HG03342 (cell line): ENCODE results near the gene PDE8A.
"Not testable (repeated sequence)": the region's sequence is repeated elsewhere in the genome, so short reads cannot be mapped to it uniquely, and the experiment has no call there.

Source experiments
- ATAC-seq: cut with Tn5 transposase; IDR thresholded peaks from one replicate; pipeline ENCODE4 v1.9.1; 2021; ENCODE audit warnings: mild to moderate bottlenecking, moderate library complexity; ENCODE audit not compliant: unreplicated experiment

The PDE8A gene

GRCh38 chr15:85164841-85165466 lies 183.3 kb downstream of the PDE8A start:
- no peak for ATAC-seq

GRCh38 chr15:85167568-85167967 lies 185.9 kb downstream of the PDE8A start:
- no peak for ATAC-seq

GRCh38 chr15:85168642-85169173 lies 187.1 kb downstream of the PDE8A start:
- ATAC-seq: no peak

- ATAC-seq: no peak
Observed at GRCh38 chr15:85171736-85172135, 190.1 kb downstream of the PDE8A start.

- ATAC-seq: no peak
Observed at GRCh38 chr15:85172846-85173490, 191.3 kb downstream of the PDE8A start.

- not testable (repeated sequence) for ATAC-seq
Observed at GRCh38 chr15:85173630-85174029, 192.0 kb downstream of the PDE8A start.

GRCh38 chr15:85174521-85174920 lies 192.9 kb downstream of the PDE8A start:
- ATAC-seq: no peak

GRCh38 chr15:85177042-85177515 lies 195.4 kb downstream of the PDE8A start:
- ATAC-seq: not testable (repeated sequence)

GRCh38 chr15:85178308-85178707 lies 196.7 kb downstream of the PDE8A start:
- no peak for ATAC-seq

GRCh38 chr15:85179700-85180099 lies 198.0 kb downstream of the PDE8A start:
- no peak for ATAC-seq

GRCh38 chr15:85185350-85185749 lies 203.7 kb downstream of the PDE8A start:
- ATAC-seq: not testable (repeated sequence)

GRCh38 chr15:85188171-85188577 lies 206.5 kb downstream of the PDE8A start:
- ATAC-seq: not testable (repeated sequence)
